Left ventricle myocardium superior (tissue), 1 donor: ENCODE data around the gene HTT-AS. TPM values are rescaled to one million over a fixed set of nuclear protein-coding genes. Genes with fewer than 3 reads are reported as not detected.
A peak's percentile ranks its signal among the peaks of the same experiment; 100 is the strongest.

Experiments used
- ATAC-seq: fragments of 200-7000 bp; cut with Tn5 transposase; one replicate; pipeline ENCODE4 v1.9.1; 2020; ENCODE audit warnings: mild to moderate bottlenecking, moderate library complexity
- DNase-seq: peaks from one replicate; pipeline ENCODE4 v3.0.0-alpha.2; 2020
- intact Hi-C: fragments of 100-400 bp; cut with micrococcal nuclease; formaldehyde crosslinking; loops from one replicate; pipeline ENCODE4 v1.11.0; 2022
- long read RNA-seq: library from polyadenylated mRNA; unstranded; transcript quantifications from one replicate; pipeline ENCODE4 v2.0.0, GENCODE V29; 2021
- total RNA-seq: library from RNA; stranded (reverse); fragmentation: NEBNext Ultra II Directional; extraction: Animal tissue kit (Norgen Biotek cat#: 25700); gene quantifications from one replicate; pipeline ENCODE4 v1.2.1, GENCODE V29; 2021
- donor health status: DM: no; HTN: yes; CAD: no; lungs with severe emphysema.

HTT-AS gene
- not detected for total RNA-seq
- long read RNA-seq, result 0 reads

DNA sequence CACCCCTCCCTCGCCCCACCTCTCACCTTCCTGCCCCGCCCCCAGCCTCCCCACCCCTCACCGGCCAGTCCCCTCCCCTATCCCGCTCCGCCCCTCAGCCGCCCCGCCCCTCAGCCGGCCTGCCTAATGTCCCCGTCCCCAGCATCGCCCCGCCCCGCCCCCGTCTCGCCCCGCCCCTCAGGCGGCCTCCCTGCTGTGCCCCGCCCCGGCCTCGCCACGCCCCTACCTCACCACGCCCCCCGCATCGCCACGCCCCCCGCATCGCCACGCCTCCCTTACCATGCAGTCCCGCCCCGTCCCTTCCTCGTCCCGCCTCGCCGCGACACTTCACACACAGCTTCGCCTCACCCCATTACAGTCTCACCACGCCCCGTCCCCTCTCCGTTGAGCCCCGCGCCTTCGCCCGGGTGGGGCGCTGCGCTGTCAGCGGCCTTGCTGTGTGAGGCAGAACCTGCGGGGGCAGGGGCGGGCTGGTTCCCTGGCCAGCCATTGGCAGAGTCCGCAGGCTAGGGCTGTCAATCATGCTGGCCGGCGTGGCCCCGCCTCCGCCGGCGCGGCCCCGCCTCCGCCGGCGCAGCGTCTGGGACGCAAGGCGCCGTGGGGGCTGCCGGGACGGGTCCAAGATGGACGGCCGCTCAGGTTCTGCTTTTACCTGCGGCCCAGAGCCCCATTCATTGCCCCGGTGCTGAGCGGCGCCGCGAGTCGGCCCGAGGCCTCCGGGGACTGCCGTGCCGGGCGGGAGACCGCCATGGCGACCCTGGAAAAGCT lies at the start of gene HTT-AS, which contains the start of gene HTT:
Gene HTT-AS, minus strand, starts transcription at position 461 of the 768 bp plus-strand sequence.
Gene HTT, plus strand, starts transcription at position 604 of the 768 bp plus-strand sequence. Its CDS starts 145 bp downstream, at position 749.
- peak; percentile 91 for ATAC-seq
- DNase-seq, result peak; percentile 98
- intact Hi-C loops, result no loop called here

DNA sequence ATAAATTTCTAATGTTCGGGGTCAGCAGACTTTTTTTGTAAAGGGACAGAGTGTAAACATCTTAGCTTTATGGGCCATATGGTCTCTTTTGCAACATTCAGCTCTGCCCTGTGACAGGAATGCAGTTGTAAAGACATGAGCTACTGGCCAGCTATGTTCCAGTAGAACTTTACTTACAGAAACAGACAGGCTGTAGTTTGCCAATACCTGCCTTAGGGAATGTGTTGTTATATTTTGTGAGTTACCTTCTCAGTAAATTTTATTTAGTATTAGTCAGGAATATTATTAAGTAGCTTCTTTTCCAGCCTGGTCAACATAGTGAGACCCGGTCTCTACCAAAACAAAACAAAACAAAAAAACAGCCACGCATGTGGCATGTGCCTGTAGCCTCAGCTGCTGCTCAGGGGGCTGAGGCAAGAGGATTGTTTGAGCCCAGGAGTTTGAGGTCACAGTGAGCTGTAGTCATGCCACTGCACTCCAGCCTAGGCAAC lies 48.9 kb upstream of the HTT-AS start:
- DNase-seq (no peak), ATAC-seq (peak; percentile 72)
- intact Hi-C loops, result no loop called here

- intact Hi-C loops, result no loop called here
- DNase-seq, result no peak
- ATAC-seq, result peak; percentile 71
These were observed 47.8 kb upstream of the HTT-AS start for GRCh38 chr4:3122081-3122563.

DNA sequence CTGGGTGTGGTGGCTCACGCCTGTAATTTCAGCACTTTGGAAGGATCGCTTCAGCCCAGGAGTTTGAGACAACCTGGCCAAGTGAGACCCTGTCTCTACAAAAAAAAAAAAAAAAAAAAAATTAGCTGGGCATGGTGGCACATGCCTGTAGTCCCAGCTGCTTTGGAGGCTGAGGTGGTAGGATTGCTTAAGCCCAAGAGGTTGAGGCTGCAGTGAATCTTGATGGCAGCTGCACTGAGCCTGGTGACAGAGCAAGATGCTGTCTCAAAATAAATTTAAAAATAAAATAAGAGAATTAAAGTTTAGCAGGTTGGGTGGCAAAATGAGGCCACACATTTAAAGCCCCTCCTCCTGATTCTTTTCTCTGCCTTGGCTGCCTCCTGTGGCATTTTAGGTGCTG lies 47.3 kb upstream of the HTT-AS start:
- DNase-seq, result no peak

DNA sequence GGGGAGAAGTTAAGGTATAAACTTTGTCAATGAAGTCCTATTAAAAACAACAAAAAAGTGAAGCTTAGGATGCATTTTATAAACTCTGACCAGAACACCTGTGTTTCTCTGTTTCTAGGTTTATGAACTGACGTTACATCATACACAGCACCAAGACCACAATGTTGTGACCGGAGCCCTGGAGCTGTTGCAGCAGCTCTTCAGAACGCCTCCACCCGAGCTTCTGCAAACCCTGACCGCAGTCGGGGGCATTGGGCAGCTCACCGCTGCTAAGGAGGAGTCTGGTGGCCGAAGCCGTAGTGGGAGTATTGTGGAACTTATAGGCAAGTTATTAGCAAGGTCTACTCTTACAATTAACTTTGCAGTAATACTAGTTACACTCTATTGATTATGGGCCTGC lies 46.8 kb upstream of the HTT-AS start:
- intact Hi-C loops, result no loop called here
- ATAC-seq (no peak), DNase-seq (no peak)

More for the DNA sequence above, 47.3 kb upstream of the HTT-AS start:
- intact Hi-C loops, result no loop called here
- no peak for ATAC-seq

DNA sequence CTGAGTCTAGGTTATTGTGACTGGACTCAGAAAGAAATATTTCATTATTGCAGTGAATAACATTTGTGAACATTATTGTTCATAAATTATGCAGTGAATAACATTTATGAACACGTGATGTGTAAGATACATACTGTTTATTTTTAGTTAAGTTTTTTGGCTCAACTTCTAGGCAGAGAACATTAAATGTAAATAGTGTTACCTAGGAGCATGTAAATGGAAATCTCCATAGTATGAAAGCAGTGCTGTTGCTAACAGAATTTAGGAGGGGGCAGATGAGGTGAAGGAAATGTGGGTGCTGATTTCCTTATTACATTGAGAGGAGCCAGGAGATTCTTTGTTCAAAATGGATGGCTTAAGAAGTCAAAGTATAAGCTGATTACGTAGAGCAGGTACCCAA lies 45.1 kb upstream of the HTT-AS start:
- no peak for DNase-seq
- ATAC-seq, result no peak
- intact Hi-C loops, result no loop called here

GRCh38 chr4:3118312-3118711 lies 44.0 kb upstream of the HTT-AS start:
- intact Hi-C loops, result no loop called here
- DNase-seq, result no peak
- ATAC-seq, result no peak

- DNase-seq (no peak), ATAC-seq (peak; percentile 33)
- intact Hi-C loops, result no loop called here
These were observed 42.6 kb upstream of the HTT-AS start for GRCh38 chr4:3116955-3117354.

DNA sequence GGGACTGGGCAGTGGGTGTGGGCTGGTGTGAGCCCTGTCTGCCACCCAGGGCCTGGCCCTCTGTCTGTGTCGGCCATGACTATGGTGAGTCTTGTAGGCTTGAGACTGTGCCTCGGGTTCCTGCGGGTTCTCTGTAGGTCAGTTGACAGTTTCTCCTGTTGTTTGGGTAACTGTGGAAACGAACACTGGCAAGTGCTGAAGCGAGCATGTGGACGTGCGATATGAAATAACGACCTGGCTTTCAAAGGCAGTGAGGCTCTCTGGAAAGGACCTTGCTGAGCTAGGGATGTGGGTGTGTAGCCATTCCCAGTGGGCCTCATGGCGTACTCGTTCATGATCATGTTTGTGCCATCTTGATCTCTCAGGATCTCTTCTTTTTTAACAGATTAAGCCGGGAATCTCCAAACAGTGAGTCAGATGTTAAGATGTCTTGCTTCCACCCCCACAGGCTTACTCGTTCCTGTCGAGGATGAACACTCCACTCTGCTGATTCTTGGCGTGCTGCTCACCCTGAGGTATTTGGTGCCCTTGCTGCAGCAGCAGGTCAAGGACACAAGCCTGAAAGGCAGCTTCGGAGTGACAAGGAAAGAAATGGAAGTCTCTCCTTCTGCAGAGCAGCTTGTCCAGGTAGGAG lies 41.4 kb upstream of the HTT-AS start:
- intact Hi-C loops, result no loop called here
- DNase-seq, result no peak
- peak; percentile 51 for ATAC-seq

DNA sequence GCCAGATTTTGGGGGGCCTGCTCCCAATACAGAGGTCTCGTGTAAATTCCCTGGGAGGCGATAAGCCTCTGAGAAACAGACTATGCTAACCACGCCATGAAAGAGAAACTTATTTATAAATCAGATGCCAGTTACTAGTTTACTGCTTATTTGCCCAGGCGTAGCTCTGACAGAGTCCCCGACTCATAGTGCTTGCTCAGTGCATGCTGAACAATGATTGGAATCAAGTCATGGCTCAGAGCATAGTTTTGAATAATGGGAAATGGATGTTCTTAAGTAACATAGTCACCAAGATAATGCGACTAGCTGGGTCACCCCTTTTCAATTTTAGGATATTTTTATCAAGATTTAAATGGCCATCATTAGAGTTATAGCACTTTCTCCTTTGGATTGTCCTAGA lies 40.0 kb upstream of the HTT-AS start:
- ATAC-seq (no peak), DNase-seq (no peak)
- intact Hi-C loops, result no loop called here

- intact Hi-C loops, result no loop called here
- DNase-seq (no peak), ATAC-seq (peak; percentile 31)
These were observed 38.5 kb upstream of the HTT-AS start for GRCh38 chr4:3112609-3113469.

DNA sequence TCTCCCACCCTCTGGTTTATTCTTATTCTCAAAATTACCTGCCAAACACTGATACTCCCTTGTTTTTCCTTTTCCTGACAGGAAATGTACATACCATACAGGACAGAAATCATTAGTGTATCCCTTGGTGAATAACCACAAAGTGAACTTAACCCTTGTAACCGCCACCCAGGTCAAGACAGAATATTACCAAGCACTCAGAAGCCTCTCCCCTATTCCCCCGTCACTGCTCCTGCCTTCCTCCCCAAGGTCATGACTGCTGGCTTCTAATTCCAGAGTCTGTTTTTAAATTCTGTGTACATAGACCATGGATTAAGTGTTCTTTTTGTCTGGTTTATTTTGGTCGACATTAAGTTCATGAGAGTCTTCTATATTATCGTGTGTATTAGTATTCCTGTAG lies 37.9 kb upstream of the HTT-AS start:
- DNase-seq (no peak), ATAC-seq (peak; percentile 49)
- intact Hi-C loops, result no loop called here

- intact Hi-C loops, result no loop called here
- ATAC-seq (no peak), DNase-seq (no peak)
These were observed 37.1 kb upstream of the HTT-AS start for GRCh38 chr4:3111461-3111860.

DNA sequence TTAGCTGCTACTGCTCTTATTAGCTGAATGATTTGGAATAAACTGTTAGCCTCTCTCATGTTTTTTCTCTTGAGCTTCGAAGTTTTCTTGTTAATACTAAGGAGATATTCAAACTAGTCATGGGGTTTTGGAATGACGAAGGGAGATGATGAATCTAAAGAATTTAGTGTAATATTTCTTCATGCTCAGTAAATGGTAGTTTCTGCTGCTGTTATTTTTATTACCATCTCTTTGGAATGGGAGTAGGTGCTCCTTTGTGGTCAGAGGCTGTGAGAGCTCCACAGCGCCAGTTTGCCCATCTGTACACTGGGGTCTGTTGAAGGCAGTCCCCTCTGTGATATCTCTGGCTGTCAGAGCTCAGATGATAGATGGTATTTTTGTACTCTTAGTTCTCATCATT lies 33.9 kb upstream of the HTT-AS start:
- intact Hi-C loops, result no loop called here
- ATAC-seq (no peak), DNase-seq (no peak)

DNA sequence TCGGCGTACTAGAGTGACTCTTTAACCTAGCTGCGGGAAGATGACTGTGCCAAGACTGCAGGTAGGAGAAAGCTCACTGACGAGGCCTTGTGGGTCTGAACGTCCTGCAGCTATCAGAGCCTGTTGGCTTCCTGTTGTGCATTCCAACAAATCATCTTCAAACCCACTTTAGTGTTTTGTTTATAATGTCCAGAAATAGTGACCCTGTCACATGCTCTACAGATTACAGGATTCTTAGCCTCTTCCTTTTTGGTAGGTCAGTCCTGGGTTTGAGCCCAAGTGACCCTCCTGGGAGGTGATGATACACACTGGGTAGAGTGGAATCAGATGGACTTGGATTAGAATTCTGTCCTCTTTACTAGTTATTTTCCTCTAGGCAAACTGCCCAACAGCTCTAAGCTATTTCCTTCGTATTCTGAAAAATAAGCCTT lies 33.4 kb upstream of the HTT-AS start:
- peak; percentile 52 for DNase-seq
- intact Hi-C loops, result no loop called here
- ATAC-seq, result peak; percentile 51

GRCh38 chr4:3107271-3107670 lies 32.9 kb upstream of the HTT-AS start:
- intact Hi-C loops, result no loop called here
- DNase-seq, result no peak
- no peak for ATAC-seq

- ATAC-seq (peak; percentile 98), DNase-seq (peak; percentile 91)
- intact Hi-C loops, result no loop called here
These were observed 32.2 kb upstream of the HTT-AS start for GRCh38 chr4:3106339-3107186.

DNA sequence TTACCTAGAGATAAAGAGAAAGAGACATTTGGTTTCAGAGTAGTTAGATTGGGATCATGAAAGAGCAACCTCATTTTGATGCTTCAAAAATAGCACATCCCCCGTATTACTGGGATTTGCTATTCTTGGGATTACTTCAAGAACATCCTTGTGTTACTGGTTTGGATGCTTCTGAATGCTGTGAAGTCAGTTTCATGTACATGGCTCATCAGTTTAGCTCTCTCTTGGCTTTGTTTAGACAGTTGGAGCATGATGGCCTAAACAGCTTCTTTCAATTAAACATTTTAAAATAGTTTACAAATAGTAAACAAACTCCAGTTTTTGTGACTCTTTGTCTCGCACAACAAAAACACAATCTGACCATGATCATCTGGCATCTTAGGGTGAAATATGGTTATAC lies 24.0 kb upstream of the HTT-AS start:
- intact Hi-C loops, result no loop called here
- no peak for ATAC-seq

DNA sequence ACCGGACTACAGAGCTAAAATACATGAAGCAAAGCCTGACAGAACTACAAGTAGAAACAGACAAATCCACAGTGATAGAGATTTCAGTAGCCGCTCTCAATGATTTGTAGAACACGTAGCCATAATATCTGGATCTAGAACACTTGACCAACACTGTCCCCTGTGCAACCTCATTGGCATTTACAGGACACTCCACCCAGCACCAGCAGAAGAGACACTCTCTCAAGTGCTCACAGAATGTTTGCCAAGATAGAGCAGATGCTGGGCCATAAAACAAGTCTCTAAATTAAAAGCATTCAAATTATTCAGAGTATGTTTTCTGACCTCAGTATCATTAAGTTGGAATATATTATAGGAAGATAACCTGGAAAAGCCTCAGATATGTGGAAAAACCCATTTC lies 21.9 kb upstream of the HTT-AS start:
- DNase-seq, result no peak
- no peak for ATAC-seq
- intact Hi-C loops, result no loop called here

More for the DNA sequence above, 24.0 kb upstream of the HTT-AS start:
- no peak for DNase-seq
